OCI-M2 (cell line): ENCODE data around the gene ATF7.

Source experiments
- DNase-seq: peaks from one replicate; lab custom pipeline; 2025; ENCODE audit not compliant: unreplicated experiment; lab: John Stamatoyannopoulos, UW

ATF7 gene

DNA sequence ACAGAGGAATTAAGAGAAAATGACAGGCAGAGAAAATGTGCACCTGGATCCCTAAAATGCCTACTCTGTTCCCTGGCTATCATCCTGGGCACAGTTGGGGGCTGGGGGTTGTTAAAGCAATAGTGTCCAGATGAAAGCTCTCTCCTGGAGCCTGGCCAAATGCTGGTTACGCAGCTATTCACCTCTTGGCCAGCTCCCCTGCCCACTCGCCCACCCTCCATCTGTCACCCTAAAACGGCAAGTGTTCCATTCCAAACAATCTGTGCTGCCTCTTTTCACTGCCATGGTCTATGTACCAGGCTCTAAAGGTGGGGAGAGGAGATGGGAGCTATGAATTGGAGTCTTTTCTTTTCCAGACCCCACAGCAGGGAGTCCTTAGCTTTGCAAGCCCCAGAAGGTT, 94.2 kb downstream of the ATF7 start:
- DNase-seq = no peak

DNA sequence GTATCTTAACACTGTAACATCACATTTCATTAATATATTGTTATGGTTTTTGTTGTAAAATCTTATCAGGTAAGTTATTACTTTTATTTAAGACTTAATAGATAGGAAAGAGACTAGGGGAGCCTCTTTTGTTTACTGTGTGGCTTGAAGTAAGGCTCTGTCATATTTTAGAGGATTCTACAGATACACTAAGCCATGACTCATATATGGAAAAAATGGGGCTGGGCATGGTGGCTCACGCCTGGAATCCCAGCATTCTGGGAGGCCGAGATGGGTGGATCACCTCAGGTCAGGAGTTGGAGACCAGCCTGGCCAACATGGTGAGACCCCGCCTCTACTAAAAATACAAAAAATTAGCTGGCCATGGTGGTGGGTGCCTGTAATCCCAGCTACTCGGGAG, 95.3 kb downstream of the ATF7 start:
- no peak for DNase-seq

DNA sequence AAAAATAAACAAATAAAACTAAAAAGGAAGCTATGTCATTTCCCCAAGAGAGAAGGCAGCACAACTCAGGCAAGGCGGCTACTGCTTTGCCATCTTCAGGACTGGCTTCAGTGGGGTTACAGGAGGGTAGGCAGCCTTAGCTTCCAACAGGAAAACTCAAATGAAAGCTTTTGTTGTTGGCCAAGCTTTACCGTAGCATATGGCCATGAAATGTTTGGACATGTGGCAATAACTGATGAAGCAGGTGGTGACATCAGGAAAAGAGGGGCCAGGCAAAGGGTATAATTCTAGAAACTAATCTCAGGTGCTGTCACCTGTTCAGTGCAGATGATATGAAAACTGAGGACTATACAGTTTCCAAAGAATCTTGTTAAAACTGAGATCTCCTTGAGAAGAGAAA, 96.1 kb downstream of the ATF7 start:
- DNase-seq = no peak

DNA sequence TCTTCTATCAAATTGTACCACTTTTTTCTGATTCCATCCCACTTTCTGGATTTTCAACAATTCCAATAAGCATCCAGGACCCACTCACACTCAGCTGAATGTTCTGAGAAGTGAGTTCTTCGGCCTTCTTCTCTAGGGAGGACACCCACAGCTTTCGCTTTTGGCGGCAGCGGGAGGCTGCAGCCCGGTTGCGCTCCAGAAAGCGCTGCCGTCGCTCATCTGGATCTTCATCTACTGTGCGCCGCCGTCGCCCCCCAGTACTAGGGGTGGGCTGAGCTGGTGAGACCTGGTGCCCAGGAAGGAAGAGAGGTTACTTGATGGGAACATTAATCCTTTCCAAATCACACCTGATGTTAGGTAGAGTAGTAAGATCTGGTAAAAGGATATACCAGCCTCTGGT, 101.7 kb downstream of the ATF7 start:
- no peak for DNase-seq

DNA sequence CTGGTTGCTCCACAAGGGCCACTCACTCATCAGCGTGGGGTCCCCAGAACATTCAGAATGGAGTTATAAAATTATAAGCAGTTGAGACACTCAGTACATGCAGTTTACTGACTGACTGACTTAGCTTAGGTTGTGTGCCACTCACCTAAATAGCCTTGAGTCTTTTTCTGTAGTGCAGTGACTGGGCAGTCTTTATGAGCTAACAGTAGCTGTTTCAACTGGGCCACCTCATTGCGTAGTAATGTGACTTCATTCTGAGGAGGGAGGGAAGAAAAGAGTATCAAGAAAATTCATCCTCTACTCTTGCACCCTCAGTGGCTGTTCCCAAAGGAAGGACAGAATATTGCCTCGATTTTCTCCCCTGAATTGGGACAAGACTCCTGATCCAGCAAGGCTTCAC, 103.1 kb downstream of the ATF7 start:
- no peak for DNase-seq

DNA sequence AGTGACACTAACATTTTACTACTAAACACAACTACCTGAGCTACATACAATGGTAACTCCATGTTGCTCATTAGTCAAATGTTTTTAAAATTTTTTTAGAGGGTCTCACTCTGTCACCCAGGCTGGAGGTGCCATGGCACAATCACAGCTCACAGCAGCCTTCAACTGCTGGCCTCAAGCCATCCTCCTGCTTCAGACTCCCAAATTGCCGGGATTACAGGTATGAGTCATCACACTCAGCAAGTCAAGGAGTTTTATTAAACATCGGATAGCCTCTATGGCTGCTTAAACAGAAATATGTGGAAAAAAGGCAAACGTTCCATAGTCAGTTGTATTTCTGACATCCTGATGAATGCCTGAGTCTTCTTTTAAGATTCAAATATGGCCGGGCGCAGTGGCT, 107.8 kb downstream of the ATF7 start:
- no peak for DNase-seq

DNA sequence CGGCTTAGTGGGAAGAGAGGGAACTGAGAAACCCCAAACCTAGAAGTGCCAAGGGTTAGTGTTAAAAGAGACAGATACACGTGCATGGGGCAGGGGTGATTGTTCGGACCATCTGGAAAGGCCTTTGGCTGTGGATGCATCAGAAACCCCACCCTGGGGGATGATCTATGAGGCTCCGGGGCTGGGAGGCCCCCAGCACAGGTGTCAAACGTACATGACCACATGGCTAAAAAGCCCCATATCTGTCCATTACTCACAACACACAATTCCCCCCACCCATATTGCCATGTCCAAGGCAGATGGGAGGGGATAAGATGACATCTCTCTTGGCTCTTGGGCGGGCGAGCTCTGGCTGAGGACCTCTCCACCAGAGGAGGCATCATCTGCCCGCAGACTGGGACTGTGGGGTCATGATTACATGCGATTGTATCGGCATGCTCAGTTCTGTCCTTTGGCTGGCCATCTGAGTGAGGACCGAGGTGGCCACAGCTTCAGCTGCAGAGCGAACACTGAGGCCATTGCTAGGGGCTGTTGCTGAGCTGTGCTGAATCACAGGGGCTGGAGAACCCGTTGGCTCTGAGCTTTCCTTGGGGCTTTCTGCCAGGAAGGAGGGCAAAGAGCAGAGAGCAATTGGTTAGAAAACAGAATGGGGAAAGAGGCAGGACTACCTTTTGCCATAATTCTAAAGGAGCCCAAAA, 109.3 kb downstream of the ATF7 start:
- no peak for DNase-seq

DNA sequence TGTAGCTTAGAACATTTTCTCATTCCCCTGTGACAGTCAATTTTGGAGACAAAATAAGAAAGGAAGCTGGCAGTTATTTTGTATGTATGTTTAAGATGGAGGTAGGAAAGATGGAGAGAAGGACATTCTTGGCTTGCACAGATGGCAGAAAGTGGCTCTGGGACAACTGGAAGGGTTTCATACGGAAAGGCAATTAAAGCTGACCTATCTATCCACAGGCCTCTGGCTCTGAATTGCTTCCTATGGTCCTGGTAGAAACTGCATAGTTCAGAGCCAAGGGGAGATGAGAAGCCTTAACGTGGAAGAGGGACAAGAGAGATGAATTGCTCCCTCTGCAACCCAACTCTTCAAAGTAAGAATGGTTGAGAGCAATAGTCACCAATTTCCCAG, 110.9 kb downstream of the ATF7 start:
- no peak for DNase-seq

DNA sequence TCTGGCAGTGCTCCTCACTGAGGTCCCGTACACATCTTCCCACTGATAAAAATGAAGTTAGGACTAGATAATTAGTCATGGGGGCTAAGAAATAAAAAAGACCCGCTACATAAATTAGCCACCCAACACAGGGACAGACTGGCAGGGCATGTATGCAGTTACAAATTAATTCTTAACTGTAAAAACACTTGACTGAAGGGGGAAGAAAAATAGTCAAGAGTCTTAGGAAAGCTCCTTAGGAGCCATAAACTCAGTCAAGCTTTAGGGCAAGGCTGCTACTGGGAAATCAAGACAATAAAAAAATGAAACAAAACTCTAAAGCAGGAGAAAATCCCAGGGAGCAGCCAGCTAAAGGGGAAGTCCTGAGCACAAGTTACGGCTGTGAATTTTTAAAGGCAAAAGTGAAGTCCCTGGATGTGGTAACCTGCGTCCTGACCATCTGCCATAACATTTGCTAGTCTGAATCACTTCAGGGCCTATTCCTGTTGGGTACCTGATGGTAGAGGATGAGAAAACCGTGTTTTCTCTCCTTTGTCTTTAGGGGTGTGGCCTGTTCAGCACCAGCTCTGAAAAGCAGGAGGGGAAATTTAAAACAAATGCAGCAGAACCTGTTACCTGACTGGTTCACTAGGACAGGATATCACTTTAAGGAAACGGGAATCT, 111.4 kb downstream of the ATF7 start:
- DNase-seq = no peak

DNA sequence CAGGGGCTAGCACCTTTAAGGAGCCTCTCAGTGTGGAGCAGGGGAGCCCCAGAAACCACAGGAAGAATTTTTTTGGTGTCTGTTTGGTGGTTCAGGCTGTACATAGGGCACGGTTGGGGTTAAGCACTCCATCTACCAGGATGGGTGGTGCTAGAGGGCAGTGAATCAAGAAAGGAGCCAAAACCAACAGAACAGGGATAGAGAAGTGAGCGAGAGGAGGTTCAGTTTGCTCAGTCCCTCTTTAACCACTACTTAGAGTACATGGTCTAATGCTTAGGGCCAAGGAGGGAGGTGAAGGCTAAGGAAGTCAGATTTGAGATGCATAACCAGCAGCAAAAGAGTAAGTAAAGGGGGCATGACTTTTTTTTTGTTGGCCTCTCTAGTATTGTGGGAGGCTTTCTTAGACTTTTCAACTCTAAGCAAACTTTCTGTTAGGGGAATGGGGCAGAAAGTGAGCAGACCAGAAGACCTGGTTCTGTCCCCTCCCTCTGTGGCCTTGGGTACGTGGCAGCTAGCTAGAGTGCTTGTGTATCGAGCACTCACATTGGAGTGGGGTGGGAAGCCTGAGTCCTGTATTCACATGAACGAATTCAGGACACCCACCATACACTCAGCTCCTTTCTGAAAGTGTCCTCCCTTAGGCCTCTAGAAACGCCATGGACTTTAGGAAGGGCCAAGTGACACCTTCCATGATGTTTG, 112.3 kb downstream of the ATF7 start:
- no peak for DNase-seq

DNA sequence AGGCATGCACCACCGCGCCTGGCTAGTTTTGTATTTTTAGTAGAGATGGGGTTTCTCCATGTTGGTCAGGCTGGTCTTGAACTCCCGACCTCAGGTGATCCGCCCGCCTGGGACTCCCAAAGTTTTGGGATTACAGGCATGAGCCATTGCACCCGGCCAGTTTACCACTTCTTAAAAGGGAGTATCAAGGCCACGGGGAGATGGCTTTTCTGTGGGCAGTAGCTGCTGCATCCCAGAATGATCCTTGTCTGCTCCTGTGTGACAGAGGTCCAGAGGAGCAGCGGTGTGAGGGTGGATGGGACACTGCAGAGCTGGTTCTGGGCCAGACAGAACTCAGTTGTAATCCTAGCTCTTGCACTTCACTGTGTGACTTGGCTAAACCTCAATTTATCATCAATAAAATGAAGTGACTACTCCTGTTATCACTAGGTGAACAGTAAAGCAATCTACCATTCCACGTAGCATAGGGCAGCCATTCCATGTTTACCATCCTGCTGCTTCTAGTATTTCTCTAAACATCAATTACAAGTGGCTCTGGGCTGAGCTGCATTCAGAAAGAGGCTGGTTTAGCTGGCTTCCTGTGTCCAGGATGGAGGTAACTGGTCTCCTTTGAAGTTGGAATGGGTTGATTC, 115.9 kb downstream of the ATF7 start:
- no peak for DNase-seq

DNA sequence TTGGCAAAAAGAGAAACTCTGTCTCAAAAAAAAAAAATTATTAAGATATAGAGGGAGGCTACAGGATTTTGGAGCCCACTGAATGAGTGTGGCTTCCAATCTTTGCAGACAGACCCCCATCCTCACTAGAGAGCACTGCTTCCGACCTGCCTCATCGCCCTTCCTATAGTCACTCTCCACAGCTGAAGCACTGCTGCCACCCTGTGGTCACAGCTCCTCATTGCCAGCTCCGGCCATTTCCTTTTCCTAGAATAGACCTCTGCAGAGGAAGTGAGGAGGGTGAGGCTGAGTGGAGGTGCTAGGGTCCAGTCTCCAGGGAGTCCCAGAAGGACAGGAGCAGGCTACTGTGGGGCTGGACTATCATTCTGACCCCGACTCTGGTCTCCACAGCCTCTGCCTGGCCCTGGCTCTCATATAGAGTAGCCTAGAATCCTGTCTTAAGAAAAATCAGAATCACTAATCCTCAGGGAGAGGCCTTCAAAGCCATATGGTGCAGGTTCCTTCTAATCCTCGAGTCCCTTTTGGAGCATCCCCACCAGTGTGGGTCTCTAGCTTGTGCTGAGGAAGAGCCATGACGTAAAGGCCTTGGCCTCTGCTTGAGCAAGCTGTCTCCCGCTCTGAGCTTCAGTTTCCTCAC, 117.5 kb downstream of the ATF7 start:
- DNase-seq = peak; percentile 48

DNA sequence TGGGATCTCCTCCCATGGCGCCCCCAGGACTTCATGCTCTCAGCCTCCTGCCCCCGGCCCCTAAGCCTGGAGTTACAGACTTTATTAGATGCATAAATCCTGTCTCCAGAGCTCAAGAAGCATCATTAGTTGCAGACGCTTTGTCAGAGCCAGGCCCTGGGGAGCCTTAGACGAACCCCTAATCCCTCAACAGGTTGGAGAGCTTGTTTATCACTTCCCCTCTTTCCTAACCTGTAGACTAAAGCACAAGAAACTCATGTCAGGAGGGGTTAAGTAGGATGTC, 118.6 kb downstream of the ATF7 start:
- no peak for DNase-seq

DNA sequence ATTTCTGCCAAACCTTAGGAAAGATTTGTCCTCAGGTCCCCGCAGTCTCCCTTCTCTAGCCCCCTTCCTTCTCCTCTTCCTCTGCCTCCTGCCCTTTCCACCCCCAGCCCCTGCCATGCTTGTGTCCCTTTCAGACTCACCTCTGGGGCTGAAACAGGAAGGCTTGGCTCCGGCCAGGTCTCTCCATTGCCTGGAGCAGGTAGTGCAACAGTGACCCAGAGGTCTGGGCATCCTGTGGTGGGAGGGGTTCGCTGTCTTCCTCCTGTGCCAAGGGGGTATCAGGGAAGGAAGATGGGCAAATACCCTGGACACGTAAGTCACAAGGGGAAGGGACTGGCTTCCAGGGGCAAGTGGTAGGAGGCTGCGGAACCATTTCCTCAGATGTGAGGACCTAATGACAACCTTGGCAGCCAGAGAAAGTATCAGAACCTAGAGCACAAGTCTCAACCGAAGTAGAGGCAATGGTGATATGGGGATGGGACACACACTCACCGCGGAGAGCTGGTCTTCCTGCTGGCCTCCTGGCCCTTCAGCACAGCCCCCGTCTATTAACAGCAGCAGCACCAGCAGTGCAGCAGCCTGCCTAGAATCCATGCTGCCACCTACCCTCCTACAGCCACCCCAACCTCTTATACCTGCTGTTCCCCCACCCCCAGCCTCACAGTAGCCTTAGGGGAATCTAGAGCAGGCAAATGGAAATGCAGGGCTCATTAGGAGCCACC, 119.1 kb downstream of the ATF7 start, which contains the start of gene NPFF:
TSS of gene NPFF (minus strand) at position 604 of the 722 bp plus-strand sequence. CDS start at position 594, 10 bp downstream.
- no peak for DNase-seq

DNA sequence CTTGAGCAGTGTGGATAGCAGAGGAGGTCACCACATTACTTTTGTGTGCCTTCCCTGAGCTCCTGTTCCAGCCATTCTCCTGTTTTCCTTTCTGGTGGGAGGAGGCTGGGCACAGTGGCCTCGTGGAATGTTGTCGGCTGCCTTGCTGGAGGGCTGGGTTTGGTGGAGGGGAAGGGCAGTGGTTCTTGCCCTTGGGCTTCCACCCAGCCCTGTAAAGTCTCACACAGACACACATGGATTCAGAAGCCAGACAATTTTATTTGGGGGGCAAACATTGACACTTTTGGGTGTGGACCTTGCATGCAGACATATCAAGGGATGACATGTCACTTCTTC, 119.8 kb downstream of the ATF7 start:
- DNase-seq = no peak

DNA sequence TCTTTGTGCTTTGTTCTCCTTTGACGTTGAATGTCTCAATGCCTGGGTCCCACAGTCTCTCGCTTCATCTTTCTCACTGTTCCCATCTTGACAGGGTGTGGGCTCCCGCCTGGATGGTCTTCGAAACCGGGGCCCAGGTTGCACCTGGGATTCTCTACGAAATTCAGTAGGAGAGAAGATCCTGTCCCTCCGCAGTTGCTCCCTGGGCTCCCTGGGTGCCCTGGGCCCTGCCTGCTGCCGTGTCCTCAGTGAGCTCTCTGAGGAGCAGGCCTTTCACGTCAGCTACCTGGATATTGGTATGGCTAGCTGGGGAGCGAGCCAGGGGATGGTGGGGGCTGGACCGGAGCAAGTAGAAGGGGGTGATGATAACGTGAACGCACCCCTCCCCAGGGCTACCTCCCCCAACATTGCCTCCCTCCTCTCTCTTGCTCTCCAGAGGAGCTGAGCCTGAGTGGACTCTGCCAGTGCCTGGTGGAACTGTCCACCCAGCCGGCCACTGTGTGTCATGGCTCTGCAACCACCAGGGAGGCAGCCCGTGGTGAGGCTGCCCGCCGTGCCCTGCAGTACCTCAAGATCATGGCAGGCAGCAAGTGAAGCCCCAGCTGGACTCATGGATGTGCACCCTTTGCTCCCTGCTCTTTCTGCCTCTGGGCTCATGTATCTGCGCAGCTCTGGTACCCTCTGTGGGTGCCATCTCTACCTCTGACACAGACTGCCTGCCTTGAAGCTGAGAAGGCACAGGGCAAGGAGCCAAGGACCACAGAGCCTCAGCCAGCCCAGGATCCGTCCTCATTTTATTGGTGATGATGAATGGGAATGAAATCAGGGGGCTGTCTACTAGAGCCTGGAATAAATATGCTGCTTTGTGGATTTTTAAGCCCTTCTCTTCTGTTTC, 120.4 kb downstream of the ATF7 start:
- no peak for DNase-seq

DNA sequence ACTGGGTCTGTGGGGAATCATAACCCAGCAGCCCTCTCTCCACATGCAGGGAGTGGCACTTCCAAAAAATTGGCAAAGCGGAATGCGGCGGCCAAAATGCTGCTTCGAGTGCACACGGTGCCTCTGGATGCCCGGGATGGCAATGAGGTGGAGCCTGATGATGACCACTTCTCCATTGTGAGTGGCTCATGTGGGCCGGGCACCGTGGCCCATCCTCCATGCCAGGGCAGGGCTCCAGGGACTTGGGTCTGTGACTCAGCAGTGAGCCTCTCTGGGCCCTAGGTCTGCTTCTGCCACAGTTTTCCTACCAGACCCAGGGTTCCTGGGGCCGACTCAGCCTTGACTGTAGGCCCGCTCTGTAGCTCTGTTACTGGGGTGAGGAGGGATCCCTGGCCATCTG, 121.1 kb downstream of the ATF7 start:
- no peak for DNase-seq

DNA sequence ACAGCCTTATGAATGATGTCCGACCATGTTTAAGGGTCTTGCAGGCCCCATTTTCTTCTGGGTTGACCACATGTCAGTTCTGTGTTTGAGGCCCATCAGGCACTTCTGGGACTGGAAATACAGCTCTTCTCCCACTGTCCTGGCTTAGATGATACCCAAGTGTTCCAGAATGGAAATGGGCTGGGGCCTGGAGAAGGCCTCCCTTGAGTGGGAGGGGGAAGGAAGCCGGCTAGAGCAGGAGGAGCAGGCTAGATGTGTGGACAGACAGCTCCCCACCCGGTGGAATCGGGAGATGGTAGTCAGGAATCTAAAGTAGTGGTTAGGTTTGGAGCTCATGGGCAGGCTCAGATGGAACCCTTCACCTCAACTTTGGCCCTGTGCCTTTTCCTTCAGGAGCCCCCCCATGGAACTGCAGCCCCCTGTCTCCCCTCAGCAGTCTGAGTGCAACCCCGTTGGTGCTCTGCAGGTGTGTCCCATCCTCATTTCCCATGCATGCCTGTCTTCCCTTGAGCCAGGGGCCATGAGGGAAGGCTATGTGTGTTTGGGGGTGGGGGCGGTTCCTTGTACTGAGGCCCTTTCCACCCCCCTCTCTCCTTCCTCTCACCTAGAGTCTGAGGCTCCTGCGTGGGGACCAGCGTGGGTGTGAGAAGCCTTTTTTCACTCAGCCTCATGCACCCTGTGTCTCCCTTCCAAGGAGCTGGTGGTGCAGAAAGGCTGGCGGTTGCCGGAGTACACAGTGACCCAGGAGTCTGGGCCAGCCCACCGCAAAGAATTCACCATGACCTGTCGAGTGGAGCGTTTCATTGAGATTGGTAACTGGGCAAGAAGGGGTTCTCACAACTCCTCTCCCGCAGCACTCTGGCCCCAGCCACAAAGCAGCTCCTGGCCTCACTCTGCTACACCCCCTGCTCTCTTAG, 121.9 kb downstream of the ATF7 start:
- DNase-seq = no peak
